Globus pallidus (tissue), 1 donor: ENCODE data around the gene CDADC1.

Experiments
- DNase-seq: peaks from one replicate; pipeline ENCODE4 v3.0.0-alpha.2; 2015; ENCODE audit warnings: low spot score

The CDADC1 gene

GRCh38 chr13:49247643-49248621, at the start of gene CDADC1:
CDADC1 (plus strand) TSS chr13:49247925; CDS start chr13:49248038, 113 bp downstream.
- peak; percentile 95 for DNase-seq

DNA sequence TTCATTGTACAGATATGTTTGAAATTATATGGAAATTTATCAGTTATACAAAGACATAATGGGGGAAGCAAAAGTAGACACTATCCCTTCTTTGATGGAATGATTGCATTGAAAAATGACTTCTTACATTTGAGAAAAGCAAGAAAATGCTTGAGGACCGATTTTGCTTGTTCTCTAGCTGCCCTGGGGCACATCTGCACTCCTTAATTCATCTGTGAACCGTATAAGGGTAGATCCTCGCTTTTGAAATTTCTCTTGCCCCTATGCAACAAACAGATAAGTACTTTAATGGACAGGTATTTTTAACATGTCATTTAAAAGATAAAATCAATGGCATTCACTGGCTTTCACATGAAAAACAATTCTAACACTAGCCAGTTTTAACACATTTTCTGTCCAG, 41.1 kb upstream of the CDADC1 start:
- no peak for DNase-seq

- DNase-seq = no peak
Observed at GRCh38 chr13:49208619-49209018, 39.1 kb upstream of the CDADC1 start.

- DNase-seq = no peak
Observed at GRCh38 chr13:49210114-49210513, 37.6 kb upstream of the CDADC1 start.

- DNase-seq = no peak
Observed at GRCh38 chr13:49210669-49211068, 37.1 kb upstream of the CDADC1 start.

DNA sequence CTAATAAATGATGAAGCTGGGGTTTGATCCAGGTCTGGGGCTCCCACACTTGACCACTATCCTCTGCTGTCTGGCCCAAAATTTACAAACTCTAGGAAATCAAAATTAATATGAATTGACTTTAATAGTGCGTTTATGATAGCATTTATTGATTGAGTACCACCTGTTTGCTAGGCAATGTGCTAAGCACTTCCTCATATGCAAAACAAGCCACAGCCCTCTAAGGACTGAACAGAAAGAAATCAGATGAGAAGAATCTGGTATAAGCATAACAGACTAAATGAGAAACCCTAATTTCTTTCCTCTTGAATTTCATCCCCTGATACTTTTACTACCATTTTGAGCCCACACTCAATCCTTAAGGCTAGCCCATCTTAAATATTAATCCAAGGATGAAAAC, 34.2 kb upstream of the CDADC1 start:
- DNase-seq = no peak

GRCh38 chr13:49213997-49214916, 33.5 kb upstream of the CDADC1 start:
- no peak for DNase-seq

DNA sequence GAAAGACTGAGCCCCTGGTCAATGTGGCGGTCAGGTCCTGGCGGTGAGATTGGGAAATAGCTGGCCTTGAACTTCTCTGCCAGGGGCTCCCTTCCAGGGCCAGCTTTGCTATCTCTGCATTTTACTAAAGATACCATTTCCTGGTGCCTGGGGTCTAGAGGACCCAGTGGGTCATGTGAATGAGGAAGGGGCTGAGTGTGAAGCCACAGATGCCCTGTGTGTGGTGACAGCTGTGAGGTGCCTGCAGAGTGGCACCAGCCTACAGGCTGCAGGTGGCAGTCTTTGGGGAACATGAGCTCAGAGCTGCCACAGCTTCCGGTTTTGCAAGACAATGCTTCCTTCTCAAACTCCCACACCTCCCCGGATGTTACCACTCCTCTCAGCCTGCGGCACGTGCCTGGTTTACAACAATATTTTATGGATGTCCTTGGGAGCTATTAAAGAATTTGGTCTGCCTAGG, 32.8 kb upstream of the CDADC1 start:
- DNase-seq = peak; percentile 16

DNA sequence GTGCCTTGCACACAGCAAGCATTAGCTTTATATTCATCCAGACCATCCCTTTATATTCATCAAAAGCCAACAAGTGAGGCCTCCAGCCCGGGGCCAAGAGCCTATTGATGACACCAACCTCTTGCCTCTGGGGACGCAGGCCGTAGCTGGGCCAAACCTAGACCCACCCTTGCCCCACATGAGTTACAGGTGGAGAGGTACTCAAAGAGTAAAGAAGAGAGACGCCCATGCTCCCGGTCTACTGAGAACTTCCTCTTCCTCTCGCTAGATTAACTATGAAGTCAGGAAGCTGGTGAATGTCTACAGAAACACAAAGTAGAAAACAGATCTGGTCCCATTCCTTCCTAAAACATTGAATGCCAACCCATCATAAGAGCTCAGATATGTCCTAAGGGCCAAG, 31.4 kb upstream of the CDADC1 start:
- no peak for DNase-seq

GRCh38 chr13:49217962-49218492, 29.7 kb upstream of the CDADC1 start:
- no peak for DNase-seq

GRCh38 chr13:49218493-49219051, 29.2 kb upstream of the CDADC1 start:
- no peak for DNase-seq

DNA sequence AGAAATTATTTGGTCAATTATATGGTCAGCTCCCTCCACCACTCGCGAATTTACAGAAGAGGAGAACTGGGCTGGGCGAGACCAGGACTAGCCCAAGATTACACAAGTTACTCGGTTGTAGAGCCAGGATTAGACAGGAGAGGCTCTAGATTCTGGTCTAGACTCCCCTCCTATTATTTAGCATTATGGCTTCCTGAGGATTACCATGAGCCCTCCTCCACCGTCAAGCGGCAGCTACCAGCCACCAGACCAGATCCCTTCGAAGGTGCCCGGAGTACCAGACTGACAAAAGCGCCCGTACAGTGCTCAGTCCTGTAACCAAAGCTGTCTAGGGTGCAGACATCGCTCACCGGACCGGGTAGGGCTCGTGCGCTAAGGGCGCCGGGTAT, 28.1 kb upstream of the CDADC1 start:
- DNase-seq = no peak

GRCh38 chr13:49220036-49220855, 27.5 kb upstream of the CDADC1 start, which contains the start of gene MLNR:
MLNR (plus strand) TSS chr13:49220338; CDS start chr13:49220338, 0 bp downstream.
- no peak for DNase-seq

DNA sequence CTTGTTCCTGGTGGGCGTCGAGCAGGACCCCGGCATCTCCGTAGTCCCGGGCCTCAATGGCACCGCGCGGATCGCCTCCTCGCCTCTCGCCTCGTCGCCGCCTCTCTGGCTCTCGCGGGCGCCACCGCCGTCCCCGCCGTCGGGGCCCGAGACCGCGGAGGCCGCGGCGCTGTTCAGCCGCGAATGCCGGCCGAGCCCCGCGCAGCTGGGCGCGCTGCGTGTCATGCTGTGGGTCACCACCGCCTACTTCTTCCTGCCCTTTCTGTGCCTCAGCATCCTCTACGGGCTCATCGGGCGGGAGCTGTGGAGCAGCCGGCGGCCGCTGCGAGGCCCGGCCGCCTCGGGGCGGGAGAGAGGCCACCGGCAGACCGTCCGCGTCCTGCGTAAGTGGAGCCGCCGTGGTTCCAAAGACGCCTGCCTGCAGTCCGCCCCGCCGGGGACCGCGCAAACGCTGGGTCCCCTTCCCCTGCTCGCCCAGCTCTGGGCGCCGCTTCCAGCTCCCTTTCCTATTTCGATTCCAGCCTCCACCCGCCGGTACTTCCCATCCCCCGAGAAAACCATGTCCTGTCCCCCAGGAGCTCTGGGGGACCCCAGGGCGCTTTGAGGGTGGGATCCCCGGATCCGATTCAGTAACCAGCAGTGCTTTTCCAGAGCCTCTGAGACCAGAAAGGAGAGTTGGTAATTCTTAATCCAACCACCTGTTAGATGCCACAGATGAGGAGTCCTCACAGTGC, 26.7 kb upstream of the CDADC1 start:
- DNase-seq = no peak

DNA sequence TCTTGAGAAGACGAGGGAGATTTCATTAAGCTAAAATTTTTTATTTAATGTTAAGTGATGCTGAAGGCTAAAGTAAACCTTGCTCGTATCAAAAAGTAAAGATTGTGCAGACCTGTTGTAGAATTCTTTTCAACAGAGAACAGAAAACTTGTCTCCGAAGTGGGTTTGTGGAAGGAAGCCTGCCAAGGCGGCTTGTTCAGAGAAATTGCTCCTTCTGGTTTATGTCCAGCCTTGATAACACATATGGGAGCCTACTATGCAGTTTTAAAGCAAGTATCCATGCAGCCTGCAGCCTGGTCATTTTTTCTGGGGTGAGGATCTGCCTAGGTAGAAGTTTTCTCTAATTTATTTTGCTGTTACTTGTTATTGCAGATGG, 26.1 kb upstream of the CDADC1 start:
- no peak for DNase-seq

- DNase-seq = no peak
Observed at GRCh38 chr13:49225223-49226042, 22.3 kb upstream of the CDADC1 start.

GRCh38 chr13:49226613-49227012, 21.1 kb upstream of the CDADC1 start:
- no peak for DNase-seq

- DNase-seq = no peak
Observed at GRCh38 chr13:49234741-49235140, 13.0 kb upstream of the CDADC1 start.

GRCh38 chr13:49235856-49236431, 11.8 kb upstream of the CDADC1 start:
- DNase-seq = no peak
